ENCODE measurements around the gene CNIH2.

DNA sequence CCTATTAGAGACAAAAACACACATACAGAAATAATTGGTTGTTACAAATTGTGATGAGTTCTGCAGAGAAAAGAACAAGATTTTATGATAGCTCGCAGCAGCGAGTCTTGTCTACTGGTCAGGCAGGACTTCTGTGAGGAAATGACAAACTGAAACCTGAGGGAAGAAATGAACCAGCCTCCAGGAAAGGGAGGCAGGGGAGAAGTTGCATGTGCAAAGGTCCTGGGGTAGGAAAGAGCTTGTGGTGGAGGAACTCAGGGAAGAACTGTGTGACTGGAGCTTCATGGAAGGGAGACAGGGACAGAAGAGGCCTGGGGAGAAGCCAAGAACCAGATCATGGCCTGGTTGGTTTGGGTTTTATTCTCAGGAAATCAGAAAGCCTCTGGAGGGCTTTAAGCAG lies 18.8 kb upstream of the CNIH2 start:
- TF ChIP-seq, protein P1, sequence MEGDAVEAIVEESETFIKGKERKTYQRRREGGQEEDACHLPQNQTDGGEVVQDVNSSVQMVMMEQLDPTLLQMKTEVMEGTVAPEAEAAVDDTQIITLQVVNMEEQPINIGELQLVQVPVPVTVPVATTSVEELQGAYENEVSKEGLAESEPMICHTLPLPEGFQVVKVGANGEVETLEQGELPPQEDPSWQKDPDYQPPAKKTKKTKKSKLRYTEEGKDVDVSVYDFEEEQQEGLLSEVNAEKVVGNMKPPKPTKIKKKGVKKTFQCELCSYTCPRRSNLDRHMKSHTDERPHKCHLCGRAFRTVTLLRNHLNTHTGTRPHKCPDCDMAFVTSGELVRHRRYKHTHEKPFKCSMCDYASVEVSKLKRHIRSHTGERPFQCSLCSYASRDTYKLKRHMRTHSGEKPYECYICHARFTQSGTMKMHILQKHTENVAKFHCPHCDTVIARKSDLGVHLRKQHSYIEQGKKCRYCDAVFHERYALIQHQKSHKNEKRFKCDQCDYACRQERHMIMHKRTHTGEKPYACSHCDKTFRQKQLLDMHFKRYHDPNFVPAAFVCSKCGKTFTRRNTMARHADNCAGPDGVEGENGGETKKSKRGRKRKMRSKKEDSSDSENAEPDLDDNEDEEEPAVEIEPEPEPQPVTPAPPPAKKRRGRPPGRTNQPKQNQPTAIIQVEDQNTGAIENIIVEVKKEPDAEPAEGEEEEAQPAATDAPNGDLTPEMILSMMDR (IDR thresholded peaks at IDR 0.05; ENCODE audit: low read length) = no peak
- TF ChIP-seq EZH2phosphoT487 (IDR thresholded peaks at IDR 0.05; ENCODE audit: low read length) = no peak

Data from MM.1S (cell line).